NCI-H446 (cell line): ENCODE data around the gene SLC34A3.

ENCODE experiments used
- DNase-seq, 2 experiments: peaks; one replicate each; lab custom pipeline; 2025; lab: John Stamatoyannopoulos, UW

The SLC34A3 gene

GRCh38 chr9:137230705-137231371, at the start of gene SLC34A3:
Gene SLC34A3 (plus strand): TSS chr9:137230901. CDS start chr9:137231703, 802 bp downstream.
- no peak for DNase-seq

GRCh38 chr9:137181680-137182079, 49.0 kb upstream of the SLC34A3 start:
- DNase-seq, result no peak

GRCh38 chr9:137182836-137183235, 47.9 kb upstream of the SLC34A3 start:
- no peak for DNase-seq

- DNase-seq, result no peak
Observed at GRCh38 chr9:137183980-137184595, 46.6 kb upstream of the SLC34A3 start.

GRCh38 chr9:137184881-137185660, 45.6 kb upstream of the SLC34A3 start:
- no peak for DNase-seq

- DNase-seq, result no peak
Observed at GRCh38 chr9:137185921-137186320, 44.8 kb upstream of the SLC34A3 start.

GRCh38 chr9:137186385-137186784, 44.3 kb upstream of the SLC34A3 start:
- no peak for DNase-seq

- DNase-seq, result no peak
Observed at GRCh38 chr9:137187386-137187785, 43.3 kb upstream of the SLC34A3 start.

GRCh38 chr9:137188086-137188489, 42.6 kb upstream of the SLC34A3 start:
- DNase-seq, result no peak

GRCh38 chr9:137188490-137189296, 42.0 kb upstream of the SLC34A3 start, which contains the start of the genes ANAPC2 and SSNA1:
Gene ANAPC2 (minus strand): TSS chr9:137188560. CDS start chr9:137188532, 28 bp downstream.
Gene SSNA1 (plus strand): TSS chr9:137188676. CDS start chr9:137188727, 51 bp downstream.
- peak; percentile 56 to 90 for DNase-seq

GRCh38 chr9:137189297-137190295, 41.1 kb upstream of the SLC34A3 start:
- no peak for DNase-seq

GRCh38 chr9:137190315-137190856, 40.3 kb upstream of the SLC34A3 start:
- DNase-seq, result no peak

GRCh38 chr9:137191245-137191644, 39.5 kb upstream of the SLC34A3 start:
- no peak for DNase-seq

- no peak for DNase-seq
Observed at GRCh38 chr9:137191691-137192447, 38.8 kb upstream of the SLC34A3 start.

GRCh38 chr9:137192448-137192780, 38.3 kb upstream of the SLC34A3 start:
- DNase-seq, result no peak

GRCh38 chr9:137192859-137193258, 37.8 kb upstream of the SLC34A3 start:
- DNase-seq, result no peak

- DNase-seq, result no peak
Observed at GRCh38 chr9:137193771-137194170, 36.9 kb upstream of the SLC34A3 start.

GRCh38 chr9:137194388-137194787, 36.3 kb upstream of the SLC34A3 start:
- no peak for DNase-seq

GRCh38 chr9:137194909-137195308, 35.8 kb upstream of the SLC34A3 start:
- DNase-seq, result no peak
